Fibroblast of villous mesenchyme (primary cell): ENCODE measurements around the gene TM9SF1. TPM values are rescaled to one million over a fixed set of nuclear protein-coding genes. Genes with fewer than 3 reads are reported as not detected.

Source experiments
- DNase-seq: peaks from one replicate; pipeline ENCODE4 v3.0.0-alpha.2; 2010; ENCODE audit warnings: low read depth
- H3K4me3 ChIP-seq: 2 replicates; pipeline ENCODE4 v1.5.1; 2011; ENCODE audit warnings: low read depth, mild to moderate bottlenecking, low read length
- CTCF ChIP-seq: IDR thresholded peaks from 2 replicates; pipeline ENCODE4 v1.5.1; 2012; ENCODE audit warnings: low read depth, mild to moderate bottlenecking, low read length; ENCODE audit not compliant: insufficient read depth
- total RNA-seq: library from RNA; depleted of rRNA; stranded (reverse); fragments of >200 nt; gene quantifications from 2 replicates; pipeline ENCODE4 v1.2.3, GENCODE V29; 2012

The TM9SF1 gene
- total RNA-seq, 1 donor, result 96.3 TPM

- TF ChIP-seq CTCF, result peak; percentile 26
- DNase-seq, result peak; percentile 99
- peak within 1 kb of the TSS; percentile 77 for H3K4me3 ChIP-seq
Measured at GRCh38 chr14:24212924-24213865, 18.0 kb upstream of the TM9SF1 start, which contains the start of gene CHMP4A. Gene CHMP4A, minus strand, starts transcription at chr14:24213488. Its CDS starts 49 bp downstream, at chr14:24213439.

GRCh38 chr14:24211311-24211710, 16.1 kb upstream of the TM9SF1 start:
- no peak overlapping the region for H3K4me3 ChIP-seq
- DNase-seq, result no peak
- no peak for TF ChIP-seq CTCF

- no peak for TF ChIP-seq CTCF
- H3K4me3 ChIP-seq, result no peak overlapping the region
Measured at GRCh38 chr14:24207625-24208024, 12.4 kb upstream of the TM9SF1 start.

GRCh38 chr14:24207104-24207551, 11.9 kb upstream of the TM9SF1 start:
- no peak for DNase-seq
- no peak overlapping the region for H3K4me3 ChIP-seq
- TF ChIP-seq CTCF, result no peak

More at GRCh38 chr14:24207625-24208024, 12.4 kb upstream of the TM9SF1 start:
- no peak for DNase-seq

GRCh38 chr14:24206260-24207103, 11.2 kb upstream of the TM9SF1 start:
- no peak for DNase-seq
- no peak overlapping the region for H3K4me3 ChIP-seq
- TF ChIP-seq CTCF, result no peak
